HepG2 (cell line): Measurements from ENCODE around the gene STAP2. TPM values are rescaled to one million over a fixed set of nuclear protein-coding genes. Genes with fewer than 3 reads are reported as not detected.
A peak's percentile ranks its signal among the peaks of the same experiment; 100 is the strongest.

Experiments
- ATAC-seq: fragments of 200-7000 bp; cut with Tn5 transposase; 3 replicates; pipeline ENCODE4 v1.9.1; 2020; ENCODE audit warnings: mild to moderate bottlenecking, moderate library complexity
- BruUV-seq: library from RNA; stranded (reverse); fragments of 400-500 nt; replicated peaks from 2 replicates; lab custom pipeline; 2021; lab: Mats Ljungman, UMichigan
- CTCF ChIA-PET: fragments of 300-600 bp; formaldehyde crosslinking; extraction: SDS; loops from one replicate; lab custom pipeline; 2021; ENCODE audit warnings: low total read pairs, inconsistent platforms, low intra/inter-chr PET ratio; lab: Yijun Ruan, JAX
- POLR2A ChIA-PET: fragments of 350-600 bp; sonication (Branson Sonifier 250); formaldehyde crosslinking; loops from one replicate; lab custom pipeline; 2020; ENCODE audit warnings: antibody characterized with exemption, inconsistent platforms; lab: Yijun Ruan, JAX
- DNase-seq: peaks from one replicate; pipeline ENCODE4 v3.0.0-alpha.2; 2015; ENCODE audit warnings: low spot score
- FAIRE-seq: peaks from 3 replicates; lab custom pipeline; 2011; peaks lifted over from hg19 to GRCh38; lab: Jason Lieb, UNC
- H2AFZ ChIP-seq: one replicate; pipeline ENCODE4 v1.6.1; 2011; ENCODE audit warnings: low read length, inconsistent platforms
- H3K27ac ChIP-seq: fragments of 300-600 bp; 3 replicates; pipeline ENCODE4 v1.8.0; 2011; ENCODE audit warnings: mixed run types, mild to moderate bottlenecking, mixed read lengths, low read length, inconsistent platforms; ENCODE audit not compliant: insufficient read depth; ENCODE audit errors: extremely low read length
- H3K27me3 ChIP-seq, 2 experiments: fragments of 200-600 bp in 1 of 2; 2 replicates in 1 of 2; 3 replicates in 1 of 2; pipeline versions ENCODE4 v1.6.0 to v1.8.0; 2011; ENCODE audit warnings: low read length in 2 of 2, mild to moderate bottlenecking in 2 of 2, moderate library complexity in 2 of 2, inconsistent platforms in 1 of 2; ENCODE audit not compliant: insufficient read depth in 2 of 2, control insufficient read depth in 1 of 2
- H3K36me3 ChIP-seq, 2 experiments: fragments of 200-600 bp in 1 of 2; replicated peaks in 1 of 2; 2 replicates in 1 of 2; 3 replicates in 1 of 2; pipeline versions ENCODE4 v1.5.1 to v1.8.0; 2011; ENCODE audit warnings: low read length in 2 of 2, inconsistent platforms in 1 of 2; ENCODE audit not compliant: insufficient read depth in 2 of 2, control insufficient read depth in 1 of 2
- H3K4me1 ChIP-seq: 2 replicates; pipeline ENCODE4 v1.5.1; 2012; ENCODE audit warnings: low read length, inconsistent platforms; ENCODE audit not compliant: insufficient read depth
- H3K4me2 ChIP-seq: 2 replicates; pipeline ENCODE4 v1.6.0; 2011; ENCODE audit warnings: low read depth, low read length, inconsistent platforms
- H3K4me3 ChIP-seq, 3 experiments: fragments of 200-600 bp in 1 of 3; sonication (generic), shearing (Covaris generic) in 1 of 3; replicated peaks in 1 of 3; 2 replicates each; pipeline ENCODE4 v1.5.1; 2011 to 2016; ENCODE audit warnings: low read length in 3 of 3, inconsistent platforms in 2 of 3, low read depth in 2 of 3, mild to moderate bottlenecking in 2 of 3, control low read depth in 1 of 3, mixed read lengths in 1 of 3; ENCODE audit not compliant: insufficient read depth in 1 of 3
- H3K79me2 ChIP-seq: one replicate; pipeline ENCODE4 v1.6.1; 2011; ENCODE audit warnings: low read length, inconsistent platforms; ENCODE audit not compliant: insufficient read depth
- H3K9ac ChIP-seq: 2 replicates; pipeline ENCODE4 v1.6.0; 2011; ENCODE audit warnings: mild to moderate bottlenecking, low read depth, low read length, inconsistent platforms; ENCODE audit not compliant: insufficient read depth
- H3K9me3 ChIP-seq: 2 replicates; pipeline ENCODE4 v1.5.1; 2012; ENCODE audit warnings: mild to moderate bottlenecking, low read length
- H4K20me1 ChIP-seq: 2 replicates; pipeline ENCODE4 v1.6.0; 2011; ENCODE audit warnings: inconsistent platforms, mild to moderate bottlenecking, low read length, moderate library complexity; ENCODE audit not compliant: insufficient read depth
- ARID4A ChIP-seq: sonication (generic); formaldehyde crosslinking; IDR thresholded peaks from 2 replicates; pipeline ENCODE4 v1.5.0; 2020; ENCODE audit warnings: mild to moderate bottlenecking, missing genetic modification reagents, borderline replicate concordance
- ZMYM3 ChIP-seq: sonication (generic); formaldehyde crosslinking; IDR thresholded peaks from 2 replicates; pipeline ENCODE4 v1.5.1; 2020; ENCODE audit warnings: mild to moderate bottlenecking, missing genetic modification reagents
- ZNF501 ChIP-seq: sonication (generic); formaldehyde crosslinking; IDR thresholded peaks from 2 replicates; pipeline ENCODE4 v1.5.1; 2020; ENCODE audit warnings: mild to moderate bottlenecking, moderate library complexity, missing genetic modification reagents
- ZNF768 ChIP-seq: sonication (generic); formaldehyde crosslinking; IDR thresholded peaks from 2 replicates; pipeline ENCODE4 v1.4.0; 2020; ENCODE audit warnings: missing genetic modification reagents
- WGBS: methylation state at CpG from one replicate; pipeline ENCODE4 v1.1.6; 2017; ENCODE audit warnings: low lambda C conversion rate; 5-methylcytosine and 5-hydroxymethylcytosine counted together
- in situ Hi-C: cut with HindIII; loops from 2 replicates; pipeline ENCODE4 v1.10.0; 2017; ENCODE audit warnings: low pct_unique_long_range_greater_than_20kb; ENCODE audit not compliant: extremely low pct_ligation_motif_present
- intact Hi-C: fragments of 100-400 bp; cut with micrococcal nuclease; formaldehyde crosslinking; loops from one replicate; pipeline ENCODE4 v1.10.0; 2022; ENCODE audit not compliant: unreplicated experiment
- polyA plus RNA-seq, 8 experiments: library from polyadenylated mRNA; depleted of rRNA in 3 of 8; stranded (reverse) in 7 of 8; unstranded in 1 of 8; fragments of >200 nt; fragmentation: Illumina TruSeq in 4 of 8; extraction: Trizol in 4 of 8; gene quantifications; 2 replicates each; pipeline versions ENCODE4 v1.2.1 to v1.2.3, GENCODE V29; 2011 to 2016; ENCODE audit warnings: low read depth in 4 of 8, missing spikeins in 1 of 8, mixed read lengths in 1 of 8; ENCODE audit not compliant: insufficient read depth in 1 of 8
- total RNA-seq, 5 experiments: library from RNA; depleted of rRNA; stranded (reverse); fragments of >200 nt; fragmentation: Illumina TruSeq; extraction: Trizol; gene quantifications; 2 replicates each; pipeline ENCODE4 v1.2.3, GENCODE V29; 2016; ENCODE audit warnings: low read depth in 1 of 5
- TF ChIP-seq, protein P1 (sequence below): sonication (generic); formaldehyde crosslinking; IDR thresholded peaks from 2 replicates; pipeline ENCODE4 v1.4.0; 2020; ENCODE audit warnings: missing genetic modification reagents

Gene STAP2
- total and polyA plus RNA-seq, 2 of the 13 experiments (the other 11 are each of a cell fraction or from before 2014, with no cell fraction given), result 39.0 to 43.7 TPM

DNA sequence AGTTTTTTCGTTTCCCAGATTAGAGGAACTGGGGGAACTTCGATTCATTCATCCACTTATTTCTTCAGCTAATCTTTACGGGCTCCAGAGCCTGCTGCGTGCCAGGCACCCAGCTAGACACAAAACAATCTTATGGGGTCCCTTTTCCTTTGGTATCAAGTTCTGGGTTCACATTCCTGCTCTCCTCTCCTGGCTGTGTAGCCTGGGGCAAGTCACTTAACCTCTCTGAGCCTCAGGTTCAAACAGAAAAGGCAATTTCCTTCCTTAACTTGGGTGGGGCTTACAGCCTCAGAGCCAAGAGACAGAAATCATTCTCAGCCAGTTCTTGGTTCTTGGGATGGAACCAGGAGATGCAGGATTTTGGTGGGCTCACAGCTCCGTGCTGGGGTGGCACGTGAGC lies 53.7 kb downstream of the STAP2 start:
- Histone ChIP-seq H3K4me3 (peak overlapping the region; percentile 38 to 72 (median 46); a peak in 5 of 6 replicates), H3K9ac (0 out of 2 replicates have a peak overlapping the region, but pooled peaks have one; percentile 9), H3K27ac (no peak overlapping the region), H4K20me1 (no peaks in the 10 kb centered on the region), H3K36me3 (no peaks in the 10 kb centered on the region), H3K27me3 (peaks cover 0 to 24% of the 10 kb centered on the region in 2 experiments; a peak in 3 of 5 replicates), H3K4me1 (peaks cover 17% of the 10 kb centered on the region), H3K4me2 (peak overlapping the region; percentile 87), H3K9me3 (no peaks in the 10 kb centered on the region), H3K79me2 (no peaks in the 10 kb centered on the region), H2AFZ (peak overlapping the region; percentile 1)
- in situ Hi-C loops, result no loop called here
- intact Hi-C loops, result no loop called here
- 34% methylated on average over 6 of the region's 6 CpGs for WGBS
- no peak for FAIRE-seq
- TF ChIP-seq ZNF768 (CRISPR knock-in tag), result peak; percentile 85
- TF ChIP-seq ARID4A (CRISPR knock-in tag), result 0 out of 2 replicates have a peak, but pooled peaks have one; percentile 6
- TF ChIP-seq ZNF501 (CRISPR knock-in tag), result 0 out of 2 replicates have a peak, but pooled peaks have one; percentile 1
- peak; percentile 84 for TF ChIP-seq ZMYM3 (CRISPR knock-in tag)
- TF ChIP-seq, protein P1, sequence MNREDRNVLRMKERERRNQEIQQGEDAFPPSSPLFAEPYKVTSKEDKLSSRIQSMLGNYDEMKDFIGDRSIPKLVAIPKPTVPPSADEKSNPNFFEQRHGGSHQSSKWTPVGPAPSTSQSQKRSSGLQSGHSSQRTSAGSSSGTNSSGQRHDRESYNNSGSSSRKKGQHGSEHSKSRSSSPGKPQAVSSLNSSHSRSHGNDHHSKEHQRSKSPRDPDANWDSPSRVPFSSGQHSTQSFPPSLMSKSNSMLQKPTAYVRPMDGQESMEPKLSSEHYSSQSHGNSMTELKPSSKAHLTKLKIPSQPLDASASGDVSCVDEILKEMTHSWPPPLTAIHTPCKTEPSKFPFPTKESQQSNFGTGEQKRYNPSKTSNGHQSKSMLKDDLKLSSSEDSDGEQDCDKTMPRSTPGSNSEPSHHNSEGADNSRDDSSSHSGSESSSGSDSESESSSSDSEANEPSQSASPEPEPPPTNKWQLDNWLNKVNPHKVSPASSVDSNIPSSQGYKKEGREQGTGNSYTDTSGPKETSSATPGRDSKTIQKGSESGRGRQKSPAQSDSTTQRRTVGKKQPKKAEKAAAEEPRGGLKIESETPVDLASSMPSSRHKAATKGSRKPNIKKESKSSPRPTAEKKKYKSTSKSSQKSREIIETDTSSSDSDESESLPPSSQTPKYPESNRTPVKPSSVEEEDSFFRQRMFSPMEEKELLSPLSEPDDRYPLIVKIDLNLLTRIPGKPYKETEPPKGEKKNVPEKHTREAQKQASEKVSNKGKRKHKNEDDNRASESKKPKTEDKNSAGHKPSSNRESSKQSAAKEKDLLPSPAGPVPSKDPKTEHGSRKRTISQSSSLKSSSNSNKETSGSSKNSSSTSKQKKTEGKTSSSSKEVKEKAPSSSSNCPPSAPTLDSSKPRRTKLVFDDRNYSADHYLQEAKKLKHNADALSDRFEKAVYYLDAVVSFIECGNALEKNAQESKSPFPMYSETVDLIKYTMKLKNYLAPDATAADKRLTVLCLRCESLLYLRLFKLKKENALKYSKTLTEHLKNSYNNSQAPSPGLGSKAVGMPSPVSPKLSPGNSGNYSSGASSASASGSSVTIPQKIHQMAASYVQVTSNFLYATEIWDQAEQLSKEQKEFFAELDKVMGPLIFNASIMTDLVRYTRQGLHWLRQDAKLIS (CRISPR knock-in tag), result no peak
- ATAC-seq, result no peak
- no TSS peak for BruUV-seq
- ChIA-PET POLR2A (interaction anchor here (1.1 to 1.9 kb wide), 4 partner anchors 18 to 58 kb away, joined by 3 to 19 read pairs (median 10); partner anchors contain the start of genes MPND and YJU2), CTCF (no interaction called here)
- DNase-seq, result no peak
